GM12878 (cell line): ENCODE results near the gene MTR. TPM values are rescaled to one million over a fixed set of nuclear protein-coding genes. Genes with fewer than 3 reads are reported as not detected.

Experiments
- ATAC-seq: fragments of 200-7000 bp; cut with Tn5 transposase; 3 replicates; pipeline ENCODE4 v1.9.1; 2020; ENCODE audit warnings: mild to moderate bottlenecking, moderate library complexity
- BruUV-seq: library from RNA; stranded (reverse); fragments of 400-500 nt; replicated peaks from 2 replicates; lab custom pipeline; 2021; lab: Mats Ljungman, UMichigan
- CTCF ChIA-PET: fragments of 300-600 bp; sonication (Branson Sonifier 250); formaldehyde crosslinking; extraction: SDS; loops from one replicate; lab custom pipeline; 2021; ENCODE audit warnings: inconsistent platforms; lab: Yijun Ruan, JAX
- POLR2A ChIA-PET: fragments of 350-600 bp; formaldehyde crosslinking; extraction: SDS; loops from one replicate; lab custom pipeline; 2021; ENCODE audit warnings: inconsistent platforms; lab: Charles Lee
- RAD21 ChIA-PET: fragments of 300-600 bp; sonication (Branson Sonifier 250); formaldehyde crosslinking; loops from one replicate; lab custom pipeline; 2023; ENCODE audit warnings: antibody characterized with exemption; ENCODE audit not compliant: unreplicated experiment; lab: Charles Lee
- SMC1A ChIA-PET: fragments of 300-600 bp; sonication (Branson Sonifier 250); formaldehyde crosslinking; loops from one replicate; lab custom pipeline; 2023; ENCODE audit not compliant: unreplicated experiment, uncharacterized antibody; lab: Charles Lee
- DNase-seq: peaks from one replicate; pipeline ENCODE4 v3.0.0-alpha.2; 2011; ENCODE audit warnings: low read depth, low spot score
- FAIRE-seq: peaks from 3 replicates; lab custom pipeline; 2011; peaks lifted over from hg19 to GRCh38; lab: Jason Lieb, UNC
- H2AFZ ChIP-seq: 2 replicates; pipeline ENCODE4 v1.6.0; 2011; ENCODE audit warnings: low read depth, low read length, control low read depth; ENCODE audit not compliant: control insufficient read depth
- H3K27ac ChIP-seq: 2 replicates; pipeline ENCODE4 v1.5.1; 2011; ENCODE audit warnings: control low read depth; ENCODE audit not compliant: control insufficient read depth, insufficient read depth
- H3K27me3 ChIP-seq, 2 experiments: replicated peaks in 1 of 2; 2 replicates each; pipeline versions ENCODE4 v1.6.0 to v1.6.1; 2011; ENCODE audit warnings: low read length in 1 of 2; ENCODE audit not compliant: control insufficient read depth in 2 of 2, insufficient read depth in 2 of 2
- H3K36me3 ChIP-seq, 2 experiments: 2 replicates each; pipeline ENCODE4 v1.5.1; 2011; ENCODE audit warnings: low read length in 1 of 2; ENCODE audit not compliant: control insufficient read depth in 2 of 2, insufficient read depth in 2 of 2
- H3K4me1 ChIP-seq: 2 replicates; pipeline ENCODE4 v1.6.1; 2011; ENCODE audit warnings: mild to moderate bottlenecking, low read length, moderate library complexity, mixed read lengths; ENCODE audit not compliant: control insufficient read depth, insufficient read depth
- H3K4me2 ChIP-seq: 2 replicates; pipeline ENCODE4 v1.6.0; 2011; ENCODE audit warnings: control low read depth; ENCODE audit not compliant: control insufficient read depth, insufficient read depth
- H3K4me3 ChIP-seq: fragments of 200-600 bp; sonication (generic); 2 replicates; pipeline ENCODE4 v1.5.1; 2016
- H3K79me2 ChIP-seq: 2 replicates; pipeline ENCODE4 v1.6.0; 2011; ENCODE audit warnings: low read length; ENCODE audit not compliant: control insufficient read depth, insufficient read depth
- H3K9ac ChIP-seq: 2 replicates; pipeline ENCODE4 v1.8.0; 2011; ENCODE audit warnings: low read length, control low read depth, mixed read lengths; ENCODE audit not compliant: control insufficient read depth, insufficient read depth
- H3K9me3 ChIP-seq: replicated peaks from 3 replicates; pipeline ENCODE4 v1.5.1; 2011; ENCODE audit warnings: mild to moderate bottlenecking, low read length; ENCODE audit not compliant: control insufficient read depth, insufficient read depth
- H4K20me1 ChIP-seq: 2 replicates; pipeline ENCODE4 v1.6.0; 2011; ENCODE audit not compliant: control insufficient read depth, insufficient read depth
- BCL11A ChIP-seq: IDR thresholded peaks from 2 replicates; pipeline ENCODE4 v1.6.1; 2011; ENCODE audit warnings: low read depth, low read length
- BHLHE40 ChIP-seq, 2 experiments: fragments of 450-650 bp in 1 of 2; IDR thresholded peaks; 2 replicates each; pipeline ENCODE4 v1.6.1; 2011 to 2017; ENCODE audit warnings: low read depth in 2 of 2, borderline replicate concordance in 1 of 2, improper control_type of control experiment in 1 of 2, low read length in 1 of 2, mild to moderate bottlenecking in 1 of 2
- GABPA ChIP-seq: IDR thresholded peaks from 2 replicates; pipeline ENCODE4 v1.6.1; 2014; ENCODE audit warnings: antibody characterized with exemption, low read depth, mild to moderate bottlenecking, inconsistent platforms
- MYC ChIP-seq: IDR thresholded peaks from 2 replicates; pipeline ENCODE4 v1.6.1; 2011; ENCODE audit warnings: mild to moderate bottlenecking, low read length, moderate library complexity, inconsistent platforms; ENCODE audit not compliant: insufficient read depth, insufficient replicate concordance, insufficient read length, severe bottlenecking
- RAD51 ChIP-seq: fragments of 450-650 bp; IDR thresholded peaks from 2 replicates; pipeline ENCODE4 v1.6.1; 2016; ENCODE audit warnings: moderate library complexity, mild to moderate bottlenecking, inconsistent platforms
- RCOR1 ChIP-seq: conservative IDR thresholded peaks from 2 replicates; pipeline ENCODE4 v1.6.1; 2012; ENCODE audit warnings: low read depth, low read length, improper control_type of control experiment
- SMAD5 ChIP-seq: IDR thresholded peaks from 2 replicates; pipeline ENCODE4 v1.6.1; 2016; ENCODE audit warnings: antibody characterized with exemption, low read depth
- TCF7 ChIP-seq: IDR thresholded peaks from 2 replicates; pipeline ENCODE4 v1.6.1; 2014; ENCODE audit warnings: antibody characterized with exemption, borderline replicate concordance
- USF1 ChIP-seq: IDR thresholded peaks from 2 replicates; pipeline ENCODE4 v1.6.1; 2011; ENCODE audit warnings: borderline replicate concordance, low read depth, mild to moderate bottlenecking, moderate library complexity, mixed read lengths, low read length; ENCODE audit not compliant: insufficient read depth; ENCODE audit errors: extremely low read length
- ZNF384 ChIP-seq: IDR thresholded peaks from 2 replicates; pipeline ENCODE4 v1.6.1; 2012; ENCODE audit warnings: low read depth, mild to moderate bottlenecking, low read length, improper control_type of control experiment, borderline replicate concordance
- ZSCAN29 ChIP-seq: fragments of 450-650 bp; IDR thresholded peaks from 2 replicates; pipeline ENCODE4 v1.6.1; 2017; ENCODE audit warnings: mild to moderate bottlenecking, moderate library complexity
- WGBS: methylation state at CpG from one replicate; pipeline ENCODE4 v1.1.6; 2016; ENCODE audit warnings: low lambda C conversion rate; ENCODE audit not compliant: insufficient replicate concordance, insufficient coverage; ENCODE audit errors: missing lambda C conversion rate; 5-methylcytosine and 5-hydroxymethylcytosine counted together
- in situ Hi-C: fragments of 300-500 bp; cut with MboI; formaldehyde crosslinking; loops from 9 replicates; pipeline ENCODE4 v1.14.3; 2018; ENCODE audit warnings: mixed read lengths
- intact Hi-C: fragments of 100-400 bp; cut with micrococcal nuclease; formaldehyde crosslinking; loops from one replicate; pipeline ENCODE4 v1.14.2; 2022; ENCODE audit not compliant: unreplicated experiment
- polyA plus RNA-seq, 11 experiments: library from polyadenylated mRNA; depleted of rRNA in 4 of 11; unstranded in 6 of 11; stranded (reverse) in 5 of 11; fragments of >200 nt; fragmentation: Nextera tagmentation in 4 of 11; fragmentation: Illumina TruSeq in 1 of 11; extraction: Ambion mirVana in 4 of 11; extraction: Trizol in 1 of 11; gene quantifications; 1 replicate in 1 of 11; 2 replicates in 10 of 11; pipeline versions ENCODE4 v1.2.1 to v1.2.3, GENCODE V29; 2011 to 2016; ENCODE audit warnings: inconsistent platforms in 2 of 11, missing spikeins in 2 of 11, low read depth in 1 of 11
- total RNA-seq, 4 experiments: library from RNA; depleted of rRNA in 3 of 4; stranded (reverse); fragments of >200 nt in 3 of 4; fragmentation: Illumina TruSeq in 1 of 4; extraction: Trizol in 1 of 4; gene quantifications; 2 replicates each; pipeline versions ENCODE4 v1.2.1 to v1.2.3, GENCODE V29; 2013 to 2021
- TF ChIP-seq, protein P1 (sequence below): IDR thresholded peaks from 2 replicates; pipeline ENCODE4 v1.6.1; 2011; ENCODE audit warnings: borderline replicate concordance, low read depth, mild to moderate bottlenecking, moderate library complexity, low read length; ENCODE audit not compliant: insufficient read depth, poor library complexity, severe bottlenecking

The MTR gene
- total and polyA plus RNA-seq, 10 of the 15 experiments (the other 5 are each of a cell fraction or from before 2014, with no cell fraction given): 2.4 to 38.7 (median 16.5) TPM

DNA sequence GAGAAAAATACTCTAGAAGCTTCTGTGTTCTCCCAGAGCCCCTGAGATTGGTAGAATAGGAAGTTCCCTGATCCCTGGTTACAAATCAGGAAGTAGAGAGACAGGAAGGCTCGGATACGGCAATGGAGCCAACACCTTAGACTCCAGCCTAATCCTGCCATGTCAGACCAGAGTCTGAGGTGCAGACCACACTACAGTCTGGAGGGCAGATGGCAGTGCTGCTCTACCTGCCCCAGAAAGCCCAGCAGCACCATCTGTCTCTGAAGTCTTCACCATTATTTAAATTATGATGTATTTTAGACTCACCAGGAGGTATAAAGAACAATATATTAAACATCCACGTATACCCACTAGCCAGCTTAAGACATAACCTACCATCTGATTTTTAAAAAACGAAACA lies 93.0 kb downstream of the MTR start:
- in situ Hi-C loops (no loop called here), intact Hi-C loops (no loop called here)
- WGBS: 98% methylated on average over 4 of the region's 4 CpGs
- RAD21 ChIA-PET: no interaction called here
- Histone ChIP-seq H3K9ac (no peak overlapping the region), H3K9me3 (no peaks in the 10 kb centered on the region), H3K79me2 (no peaks in the 10 kb centered on the region), H3K27ac (no peak overlapping the region), H3K27me3 (no peaks in the 10 kb centered on the region), H3K4me1 (no peaks in the 10 kb centered on the region), H4K20me1 (no peaks in the 10 kb centered on the region; the same call in 1 of the 2 replicates), H3K36me3 (peaks cover 2 to 19% of the 10 kb centered on the region in 2 experiments), H3K4me2 (no peak overlapping the region), H2AFZ (no peak overlapping the region), H3K4me3 (no peak overlapping the region)
- SMC1A ChIA-PET: interaction anchor here (0.7 kb wide), 1 partner anchor 802 kb away, joined by 3 read pairs; no protein-coding TSS in a partner anchor
- BruUV-seq: no TSS peak
- TF ChIP-seq, protein P1, sequence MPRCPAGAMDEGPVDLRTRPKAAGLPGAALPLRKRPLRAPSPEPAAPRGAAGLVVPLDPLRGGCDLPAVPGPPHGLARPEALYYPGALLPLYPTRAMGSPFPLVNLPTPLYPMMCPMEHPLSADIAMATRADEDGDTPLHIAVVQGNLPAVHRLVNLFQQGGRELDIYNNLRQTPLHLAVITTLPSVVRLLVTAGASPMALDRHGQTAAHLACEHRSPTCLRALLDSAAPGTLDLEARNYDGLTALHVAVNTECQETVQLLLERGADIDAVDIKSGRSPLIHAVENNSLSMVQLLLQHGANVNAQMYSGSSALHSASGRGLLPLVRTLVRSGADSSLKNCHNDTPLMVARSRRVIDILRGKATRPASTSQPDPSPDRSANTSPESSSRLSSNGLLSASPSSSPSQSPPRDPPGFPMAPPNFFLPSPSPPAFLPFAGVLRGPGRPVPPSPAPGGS: no peak
- TF ChIP-seq BCL11A (no peak), RAD51 (no peak), USF1 (no peak), TCF7 (no peak), BHLHE40 (IDR thresholded peaks at IDR 0.05; ENCODE audit: borderline replicate concordance in 1 of 2, low read depth in 2 of 2, low read length in 1 of 2) (no peak), GABPA (no peak), SMAD5 (no peak), RCOR1 (no peak), MYC (no peak), ZNF384 (no peak), ZSCAN29 (no peak)
- POLR2A ChIA-PET: no interaction called here
- no peak for DNase-seq
- ATAC-seq: no peak
- CTCF ChIA-PET: no interaction called here
- no peak for FAIRE-seq
